Activated T-cell treated with anti-CD3 and anti-CD28 coated beads, Interleukin-2, amount 50 U/mL, for 24 hours (primary cell): ENCODE data around the gene SKP2.
A peak's percentile ranks its signal among the peaks of the same experiment; 100 is the strongest.

Experiments used
- DNase-seq: peaks from one replicate; pipeline ENCODE4 v3.0.0-alpha.2; 2020
- H3K27ac Mint-ChIP-seq: 2 replicates; pipeline ENCODE4 v1.8.0; 2020; ENCODE audit warnings: mild to moderate bottlenecking, mixed read lengths
- H3K27me3 Mint-ChIP-seq: 2 replicates; pipeline ENCODE4 v1.8.0; 2020; ENCODE audit warnings: mixed read lengths
- H3K36me3 Mint-ChIP-seq: 2 replicates; pipeline ENCODE4 v1.8.0; 2020; ENCODE audit warnings: low read depth, mixed read lengths
- H3K4me1 Mint-ChIP-seq: 2 replicates; pipeline ENCODE4 v1.8.0; 2020; ENCODE audit warnings: low read depth, mixed read lengths
- H3K4me3 Mint-ChIP-seq: 2 replicates; pipeline ENCODE4 v1.8.0; 2020; ENCODE audit warnings: mild to moderate bottlenecking, moderate library complexity, mixed read lengths
- H3K9me3 Mint-ChIP-seq: 2 replicates; pipeline ENCODE4 v1.8.0; 2020; ENCODE audit warnings: mixed read lengths

Gene SKP2

GRCh38 chr5:36150676-36151433 lies 1.1 kb upstream of the SKP2 start:
- H3K9me3 Mint-ChIP-seq, result no peaks in the 10 kb centered on the region
- H3K36me3 Mint-ChIP-seq, result peaks cover 45% of the 10 kb centered on the region
- H3K27ac Mint-ChIP-seq, result peak overlapping the region; percentile 94
- peak overlapping the region; percentile 97 for H3K4me3 Mint-ChIP-seq
- peaks cover 58% of the 10 kb centered on the region for H3K4me1 Mint-ChIP-seq
- H3K27me3 Mint-ChIP-seq, result no peaks in the 10 kb centered on the region
- peak; percentile 64 for DNase-seq

GRCh38 chr5:36152324-36153297 lies 700 bp downstream of the SKP2 start:
- DNase-seq, result no peak
- peaks cover 62% of the 10 kb centered on the region for H3K36me3 Mint-ChIP-seq
- peak overlapping the region; percentile 97 for H3K4me3 Mint-ChIP-seq
- peaks cover 65% of the 10 kb centered on the region for H3K4me1 Mint-ChIP-seq
- H3K27ac Mint-ChIP-seq, result peak overlapping the region; percentile 94
- no peaks in the 10 kb centered on the region for H3K27me3 Mint-ChIP-seq
- no peaks in the 10 kb centered on the region for H3K9me3 Mint-ChIP-seq

GRCh38 chr5:36153298-36153677 lies 1.4 kb downstream of the SKP2 start:
- Mint-ChIP-seq H3K27me3 (no peaks in the 10 kb centered on the region), H3K4me1 (peaks cover 62% of the 10 kb centered on the region), H3K27ac (no peak overlapping the region), H3K4me3 (peak overlapping the region; percentile 97), H3K36me3 (peaks cover 69% of the 10 kb centered on the region), H3K9me3 (no peaks in the 10 kb centered on the region)
- DNase-seq, result no peak

GRCh38 chr5:36153726-36154125 lies 1.8 kb downstream of the SKP2 start:
- H3K4me1 Mint-ChIP-seq, result peaks cover 63% of the 10 kb centered on the region
- H3K27me3 Mint-ChIP-seq, result no peaks in the 10 kb centered on the region
- peaks cover 73% of the 10 kb centered on the region for H3K36me3 Mint-ChIP-seq
- no peak overlapping the region for H3K27ac Mint-ChIP-seq
- H3K4me3 Mint-ChIP-seq, result peak overlapping the region; percentile 97
- no peaks in the 10 kb centered on the region for H3K9me3 Mint-ChIP-seq
- no peak for DNase-seq

GRCh38 chr5:36155291-36155690 lies 3.4 kb downstream of the SKP2 start:
- no peak for DNase-seq
- Mint-ChIP-seq H3K9me3 (no peaks in the 10 kb centered on the region), H3K4me3 (no peak overlapping the region), H3K4me1 (peaks cover 52% of the 10 kb centered on the region), H3K27me3 (no peaks in the 10 kb centered on the region), H3K27ac (no peak overlapping the region), H3K36me3 (peaks cover 89% of the 10 kb centered on the region)

GRCh38 chr5:36156121-36156601 lies 4.2 kb downstream of the SKP2 start:
- Mint-ChIP-seq H3K4me3 (no peak overlapping the region), H3K27ac (no peak overlapping the region), H3K36me3 (peaks cover 96% of the 10 kb centered on the region), H3K9me3 (no peaks in the 10 kb centered on the region), H3K27me3 (no peaks in the 10 kb centered on the region), H3K4me1 (peaks cover 50% of the 10 kb centered on the region)
- no peak for DNase-seq

- DNase-seq, result no peak
- H3K27me3 Mint-ChIP-seq, result no peaks in the 10 kb centered on the region
- peaks cover 98% of the 10 kb centered on the region for H3K36me3 Mint-ChIP-seq
- peaks cover 54% of the 10 kb centered on the region for H3K4me1 Mint-ChIP-seq
- no peak overlapping the region for H3K4me3 Mint-ChIP-seq
- no peak overlapping the region for H3K27ac Mint-ChIP-seq
- no peaks in the 10 kb centered on the region for H3K9me3 Mint-ChIP-seq
Measured at GRCh38 chr5:36156619-36157018, 4.7 kb downstream of the SKP2 start.

- peaks cover 58% of the 10 kb centered on the region for H3K4me1 Mint-ChIP-seq
- no peak overlapping the region for H3K4me3 Mint-ChIP-seq
- peaks cover 100% of the 10 kb centered on the region for H3K36me3 Mint-ChIP-seq
- H3K9me3 Mint-ChIP-seq, result no peaks in the 10 kb centered on the region
- H3K27ac Mint-ChIP-seq, result no peak overlapping the region
- no peak for DNase-seq
- H3K27me3 Mint-ChIP-seq, result no peaks in the 10 kb centered on the region
Measured at GRCh38 chr5:36158144-36158543, 6.2 kb downstream of the SKP2 start.

- H3K36me3 Mint-ChIP-seq, result peaks cover 99% of the 10 kb centered on the region
- H3K4me3 Mint-ChIP-seq, result no peak overlapping the region
- no peaks in the 10 kb centered on the region for H3K27me3 Mint-ChIP-seq
- H3K27ac Mint-ChIP-seq, result peak overlapping the region; percentile 6
- H3K4me1 Mint-ChIP-seq, result peaks cover 46% of the 10 kb centered on the region
- DNase-seq, result no peak
- no peaks in the 10 kb centered on the region for H3K9me3 Mint-ChIP-seq
Measured at GRCh38 chr5:36160617-36161016, 8.7 kb downstream of the SKP2 start.

- Mint-ChIP-seq H3K4me1 (peaks cover 40% of the 10 kb centered on the region), H3K9me3 (no peaks in the 10 kb centered on the region), H3K36me3 (peaks cover 99% of the 10 kb centered on the region), H3K27me3 (no peaks in the 10 kb centered on the region), H3K27ac (no peak overlapping the region), H3K4me3 (no peak overlapping the region)
- no peak for DNase-seq
Measured at GRCh38 chr5:36161361-36161760, 9.4 kb downstream of the SKP2 start.

GRCh38 chr5:36162810-36163486 lies 11.0 kb downstream of the SKP2 start:
- DNase-seq, result no peak
- no peak overlapping the region for H3K4me3 Mint-ChIP-seq
- H3K27me3 Mint-ChIP-seq, result no peaks in the 10 kb centered on the region
- H3K9me3 Mint-ChIP-seq, result no peaks in the 10 kb centered on the region
- peaks cover 99% of the 10 kb centered on the region for H3K36me3 Mint-ChIP-seq
- no peak overlapping the region for H3K27ac Mint-ChIP-seq
- H3K4me1 Mint-ChIP-seq, result peaks cover 34% of the 10 kb centered on the region

- H3K36me3 Mint-ChIP-seq, result peaks cover 99% of the 10 kb centered on the region
- H3K4me3 Mint-ChIP-seq, result no peak overlapping the region
- H3K4me1 Mint-ChIP-seq, result peaks cover 37% of the 10 kb centered on the region
- no peak overlapping the region for H3K27ac Mint-ChIP-seq
- H3K27me3 Mint-ChIP-seq, result no peaks in the 10 kb centered on the region
- no peak for DNase-seq
- no peaks in the 10 kb centered on the region for H3K9me3 Mint-ChIP-seq
Measured at GRCh38 chr5:36164461-36164860, 12.6 kb downstream of the SKP2 start.

- Mint-ChIP-seq H3K4me3 (no peak overlapping the region), H3K9me3 (no peaks in the 10 kb centered on the region), H3K27me3 (no peaks in the 10 kb centered on the region), H3K4me1 (peaks cover 15% of the 10 kb centered on the region), H3K27ac (peak overlapping the region; percentile 16), H3K36me3 (peaks cover 99% of the 10 kb centered on the region)
- DNase-seq, result no peak
Measured at GRCh38 chr5:36168737-36169136, 16.8 kb downstream of the SKP2 start.

GRCh38 chr5:36170832-36171424 lies 19.0 kb downstream of the SKP2 start:
- Mint-ChIP-seq H3K4me3 (no peak overlapping the region), H3K27ac (no peak overlapping the region), H3K36me3 (peaks cover 100% of the 10 kb centered on the region), H3K4me1 (peaks cover 14% of the 10 kb centered on the region), H3K27me3 (no peaks in the 10 kb centered on the region), H3K9me3 (no peaks in the 10 kb centered on the region)
- no peak for DNase-seq
